GM12873 (cell line): ENCODE data around the gene DISP3.

ENCODE experiments used
- TF ChIP-seq, protein P1 (sequence below): IDR thresholded peaks from 2 replicates; pipeline ENCODE4 v1.5.1; 2012; ENCODE audit warnings: low read depth, mild to moderate bottlenecking, moderate library complexity, low read length, control low read depth; ENCODE audit not compliant: insufficient read depth; ENCODE audit errors: missing control alignments

The DISP3 gene

DNA sequence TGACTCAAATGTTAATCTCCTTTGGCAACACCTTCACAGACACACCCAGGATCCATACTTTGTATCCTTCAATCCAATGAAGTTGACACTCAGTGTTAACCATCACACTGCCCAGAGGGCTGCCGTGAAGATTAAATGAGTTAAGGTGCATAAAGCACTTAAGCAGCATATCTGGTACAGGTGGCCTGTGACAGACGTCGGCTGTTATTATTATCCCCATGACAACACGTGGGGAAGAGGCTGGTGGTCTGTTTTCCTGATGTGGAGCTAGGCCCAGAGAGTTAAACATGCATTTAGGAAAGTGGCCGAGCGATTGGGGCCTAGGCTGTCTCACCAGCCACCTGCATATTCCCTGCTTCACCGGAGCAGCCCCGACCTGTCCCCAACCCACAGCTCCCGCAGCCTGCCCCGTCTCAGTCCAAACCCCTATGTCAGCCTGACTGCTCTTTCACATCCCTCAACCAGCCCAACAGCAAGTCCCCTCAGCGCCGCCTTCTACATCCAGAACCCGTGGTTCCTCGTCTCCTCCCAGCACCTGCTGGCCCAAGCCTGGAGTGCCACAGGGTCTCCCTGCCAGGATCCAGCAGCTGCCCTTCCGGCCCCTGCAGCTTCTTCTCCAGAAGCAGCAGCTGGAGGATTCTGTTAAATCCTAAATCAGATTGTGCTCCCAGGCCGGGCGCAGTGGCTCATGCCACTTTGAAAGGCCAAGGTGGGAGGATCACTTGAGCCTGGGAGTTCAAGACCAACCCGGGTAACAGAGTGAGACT is 97.3 kb downstream of the DISP3 start:
- TF ChIP-seq, protein P1, sequence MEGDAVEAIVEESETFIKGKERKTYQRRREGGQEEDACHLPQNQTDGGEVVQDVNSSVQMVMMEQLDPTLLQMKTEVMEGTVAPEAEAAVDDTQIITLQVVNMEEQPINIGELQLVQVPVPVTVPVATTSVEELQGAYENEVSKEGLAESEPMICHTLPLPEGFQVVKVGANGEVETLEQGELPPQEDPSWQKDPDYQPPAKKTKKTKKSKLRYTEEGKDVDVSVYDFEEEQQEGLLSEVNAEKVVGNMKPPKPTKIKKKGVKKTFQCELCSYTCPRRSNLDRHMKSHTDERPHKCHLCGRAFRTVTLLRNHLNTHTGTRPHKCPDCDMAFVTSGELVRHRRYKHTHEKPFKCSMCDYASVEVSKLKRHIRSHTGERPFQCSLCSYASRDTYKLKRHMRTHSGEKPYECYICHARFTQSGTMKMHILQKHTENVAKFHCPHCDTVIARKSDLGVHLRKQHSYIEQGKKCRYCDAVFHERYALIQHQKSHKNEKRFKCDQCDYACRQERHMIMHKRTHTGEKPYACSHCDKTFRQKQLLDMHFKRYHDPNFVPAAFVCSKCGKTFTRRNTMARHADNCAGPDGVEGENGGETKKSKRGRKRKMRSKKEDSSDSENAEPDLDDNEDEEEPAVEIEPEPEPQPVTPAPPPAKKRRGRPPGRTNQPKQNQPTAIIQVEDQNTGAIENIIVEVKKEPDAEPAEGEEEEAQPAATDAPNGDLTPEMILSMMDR, result no peak

DNA sequence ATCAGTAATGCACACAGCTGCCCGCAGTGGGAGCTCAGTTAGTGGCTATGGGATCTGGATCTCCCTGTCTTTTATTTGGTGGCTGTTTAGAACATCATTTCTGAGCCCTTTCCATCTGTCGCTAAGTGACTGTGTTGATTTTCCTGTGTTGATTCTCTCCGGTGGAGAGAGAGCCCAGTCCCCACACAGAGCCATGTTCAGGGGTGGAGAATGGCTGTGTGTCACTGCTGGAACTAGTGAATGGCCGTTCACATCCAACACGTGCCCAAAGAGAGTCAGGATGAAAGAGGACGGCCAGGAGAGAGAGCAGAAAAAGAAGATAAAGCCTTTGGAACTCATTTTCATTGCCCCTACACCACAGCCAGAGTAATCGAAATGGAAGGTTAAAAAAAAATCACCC is 99.0 kb downstream of the DISP3 start:
- TF ChIP-seq, protein P1, result no peak

DNA sequence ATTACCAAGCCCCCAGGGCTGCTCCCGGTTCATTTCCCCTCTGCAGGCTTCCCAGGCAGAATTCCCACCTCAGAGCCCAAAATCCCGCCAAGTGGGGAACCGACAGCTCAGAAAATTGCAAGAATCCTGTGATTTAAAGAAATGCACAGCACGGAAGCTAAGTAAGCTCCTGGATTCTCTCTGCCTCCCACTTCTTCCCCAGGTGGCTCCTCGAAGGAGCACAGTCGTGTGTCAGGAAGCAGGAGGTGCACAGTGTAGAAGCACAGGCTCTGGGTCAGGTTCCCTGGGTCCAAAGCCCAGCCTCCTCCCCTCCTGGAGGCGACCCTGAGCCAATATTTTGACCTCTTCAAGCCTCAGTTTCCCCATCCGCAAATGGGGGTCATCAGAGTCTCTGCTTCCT is 100.6 kb downstream of the DISP3 start:
- TF ChIP-seq, protein P1, result no peak

DNA sequence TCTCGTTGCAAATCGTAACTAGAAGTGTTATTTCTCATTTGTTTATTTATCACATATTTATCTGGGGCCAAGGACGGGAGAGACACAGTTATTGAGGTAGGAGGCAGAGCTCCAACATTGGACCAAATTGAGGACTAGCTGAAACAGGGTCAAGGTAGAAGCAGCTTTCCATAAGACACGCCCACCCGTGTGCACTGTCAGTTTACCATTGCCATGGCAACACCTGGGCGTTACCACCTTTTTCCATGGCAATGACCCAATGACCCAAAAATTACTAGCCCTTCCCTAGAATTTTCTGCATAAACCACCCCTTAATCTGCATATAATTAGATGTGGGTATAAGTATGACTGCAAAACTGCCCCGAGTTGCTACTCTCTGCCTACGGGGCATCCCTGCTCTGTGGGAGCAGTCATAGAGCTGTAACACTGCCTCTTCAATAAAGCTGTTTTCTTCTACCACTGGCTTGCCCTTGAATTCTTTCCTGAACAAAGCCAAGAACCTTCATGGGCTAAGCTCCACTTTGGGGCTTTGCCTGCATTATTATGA is 102.6 kb downstream of the DISP3 start:
- TF ChIP-seq, protein P1, result no peak

DNA sequence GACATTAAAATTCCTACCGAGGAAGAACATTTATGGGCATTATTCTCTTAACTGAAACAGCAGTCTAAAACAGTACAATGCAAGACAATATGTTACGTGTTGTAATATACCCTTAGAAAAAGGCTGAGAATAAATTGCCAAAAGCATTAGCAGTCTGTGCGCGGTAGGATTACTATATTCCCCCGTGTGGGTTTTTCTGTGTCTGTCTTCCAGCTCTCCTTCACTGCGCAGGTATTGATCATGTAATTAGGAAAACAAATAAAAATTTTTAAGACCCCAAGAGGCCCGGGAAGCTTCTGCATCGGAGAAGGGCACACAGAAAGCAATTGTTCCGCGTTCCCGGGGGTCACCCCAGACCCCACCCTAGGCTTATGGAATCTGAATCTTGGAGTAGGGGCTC is 106.4 kb downstream of the DISP3 start:
- TF ChIP-seq, protein P1, result no peak
